ENCODE results near the gene FBXO21. TPM values are rescaled to one million over a fixed set of nuclear protein-coding genes. Genes with fewer than 3 reads are reported as not detected.
"Not testable (repeated sequence)": the region's sequence is repeated elsewhere in the genome, so short reads cannot be mapped to it uniquely, and the experiment has no call there.

The FBXO21 gene, protein sequence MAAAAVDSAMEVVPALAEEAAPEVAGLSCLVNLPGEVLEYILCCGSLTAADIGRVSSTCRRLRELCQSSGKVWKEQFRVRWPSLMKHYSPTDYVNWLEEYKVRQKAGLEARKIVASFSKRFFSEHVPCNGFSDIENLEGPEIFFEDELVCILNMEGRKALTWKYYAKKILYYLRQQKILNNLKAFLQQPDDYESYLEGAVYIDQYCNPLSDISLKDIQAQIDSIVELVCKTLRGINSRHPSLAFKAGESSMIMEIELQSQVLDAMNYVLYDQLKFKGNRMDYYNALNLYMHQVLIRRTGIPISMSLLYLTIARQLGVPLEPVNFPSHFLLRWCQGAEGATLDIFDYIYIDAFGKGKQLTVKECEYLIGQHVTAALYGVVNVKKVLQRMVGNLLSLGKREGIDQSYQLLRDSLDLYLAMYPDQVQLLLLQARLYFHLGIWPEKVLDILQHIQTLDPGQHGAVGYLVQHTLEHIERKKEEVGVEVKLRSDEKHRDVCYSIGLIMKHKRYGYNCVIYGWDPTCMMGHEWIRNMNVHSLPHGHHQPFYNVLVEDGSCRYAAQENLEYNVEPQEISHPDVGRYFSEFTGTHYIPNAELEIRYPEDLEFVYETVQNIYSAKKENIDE
- 10 to 100 TPM; 59.3 to 67.2 (median 66.6) TPM for polyA plus RNA-seq (ENCODE audit: insufficient read length in 3 of 3)
- long read RNA-seq, donor 1, full-length matches to known transcripts, result 11 of 11 reads
- long read RNA-seq, donor 1, partial matches to known transcripts, result 0 of 11 reads
- long read RNA-seq, donor 1, other reads (novel, unspliced or antisense), result 0 of 11 reads
- long read RNA-seq, donor 2, full-length matches to known transcripts, result 11 of 11 reads
- long read RNA-seq, donor 2, partial matches to known transcripts, result 0 of 11 reads
- long read RNA-seq, donor 2, other reads (novel, unspliced or antisense), result 0 of 11 reads
- long read RNA-seq, donor 3, full-length matches to known transcripts, result 20 of 36 reads
- long read RNA-seq, donor 3, partial matches to known transcripts, result 16 of 36 reads
- long read RNA-seq, donor 3, other reads (novel, unspliced or antisense), result 0 of 36 reads
- long read RNA-seq, donor 4, full-length matches to known transcripts, result 19 of 24 reads
- long read RNA-seq, donor 4, partial matches to known transcripts, result 5 of 24 reads
- long read RNA-seq, donor 4, other reads (novel, unspliced or antisense), result 0 of 24 reads
- long read RNA-seq, donor 5, result 0 reads
- long read RNA-seq, donor 6, full-length matches to known transcripts, result 7 of 13 reads
- long read RNA-seq, donor 6, partial matches to known transcripts, result 6 of 13 reads
- long read RNA-seq, donor 6, other reads (novel, unspliced or antisense), result 0 of 13 reads
- long read RNA-seq, donor 7, full-length matches to known transcripts, result 5 of 15 reads
- long read RNA-seq, donor 7, partial matches to known transcripts, result 10 of 15 reads
- long read RNA-seq, donor 7, other reads (novel, unspliced or antisense), result 0 of 15 reads
- long read RNA-seq, donor 8, full-length matches to known transcripts, result 17 of 33 reads
- long read RNA-seq, donor 8, partial matches to known transcripts, result 16 of 33 reads
- long read RNA-seq, donor 8, other reads (novel, unspliced or antisense), result 0 of 33 reads
- long read RNA-seq, donor 9, full-length matches to known transcripts, result 9 of 21 reads
- long read RNA-seq, donor 9, partial matches to known transcripts, result 12 of 21 reads
- long read RNA-seq, donor 9, other reads (novel, unspliced or antisense), result 0 of 21 reads
- long read RNA-seq, donor 10, full-length matches to known transcripts, result 7 of 19 reads
- long read RNA-seq, donor 10, partial matches to known transcripts, result 12 of 19 reads
- long read RNA-seq, donor 10, other reads (novel, unspliced or antisense), result 0 of 19 reads
- long read RNA-seq, donor 11, full-length matches to known transcripts, result 13 of 26 reads
- long read RNA-seq, donor 11, partial matches to known transcripts, result 13 of 26 reads
- long read RNA-seq, donor 11, other reads (novel, unspliced or antisense), result 0 of 26 reads
- long read RNA-seq, donor 12, full-length matches to known transcripts, result 6 of 6 reads
- long read RNA-seq, donor 12, partial matches to known transcripts, result 0 of 6 reads
- long read RNA-seq, donor 12, other reads (novel, unspliced or antisense), result 0 of 6 reads
- long read RNA-seq, donor 13, result 0 reads
- long read RNA-seq, donor 14, full-length matches to known transcripts, result 8 of 14 reads
- long read RNA-seq, donor 14, partial matches to known transcripts, result 6 of 14 reads
- long read RNA-seq, donor 14, other reads (novel, unspliced or antisense), result 0 of 14 reads
- long read RNA-seq, donor 15, full-length matches to known transcripts, result 4 of 4 reads
- long read RNA-seq, donor 15, partial matches to known transcripts, result 0 of 4 reads
- long read RNA-seq, donor 15, other reads (novel, unspliced or antisense), result 0 of 4 reads
- long read RNA-seq, donor 16, full-length matches to known transcripts, result 25 of 67 reads
- long read RNA-seq, donor 16, partial matches to known transcripts, result 42 of 67 reads
- long read RNA-seq, donor 16, other reads (novel, unspliced or antisense), result 0 of 67 reads

- peak; percentile 59 to 89 (median 83) for DNase-seq (ENCODE audit: extremely low read depth in 1 of 11, low read depth in 9 of 11, low spot score in 4 of 11)
Measured at GRCh38 chr12:117190210-117190781, at the start of gene FBXO21. Gene FBXO21 (minus strand): TSS chr12:117190470. CDS start chr12:117190456, 14 bp downstream.

GRCh38 chr12:117236456-117237001, 46.3 kb upstream of the FBXO21 start:
- DNase-seq (ENCODE audit: extremely low read depth in 1 of 11, low read depth in 9 of 11, low spot score in 4 of 11), result peak; percentile 31 to 72 (median 52)

GRCh38 chr12:117235261-117235660, 45.0 kb upstream of the FBXO21 start:
- no peak for DNase-seq (ENCODE audit: extremely low read depth in 1 of 11, low read depth in 9 of 11, low spot score in 4 of 11)

DNA sequence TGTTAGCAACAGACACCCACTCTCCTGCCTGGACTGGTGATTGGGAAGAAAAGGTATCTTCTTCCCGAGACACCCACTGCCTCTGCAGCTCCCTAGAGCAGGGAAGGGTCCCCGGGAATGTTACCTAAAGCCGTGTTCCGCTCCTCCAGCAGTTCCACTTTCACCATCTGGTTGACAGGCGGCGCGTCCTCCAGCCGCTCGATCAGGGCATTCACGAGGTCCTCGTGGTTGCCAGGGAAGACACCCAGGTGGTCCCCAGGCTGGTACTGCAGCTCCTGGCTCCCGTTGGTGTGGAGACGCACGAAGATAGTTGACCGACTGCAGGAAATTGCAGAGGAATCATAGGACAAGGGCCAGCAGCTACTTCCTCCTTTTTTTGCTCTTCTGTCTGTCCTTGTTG, 44.2 kb upstream of the FBXO21 start:
- DNase-seq (ENCODE audit: extremely low read depth in 1 of 11, low read depth in 9 of 11, low spot score in 4 of 11), result no peak

DNA sequence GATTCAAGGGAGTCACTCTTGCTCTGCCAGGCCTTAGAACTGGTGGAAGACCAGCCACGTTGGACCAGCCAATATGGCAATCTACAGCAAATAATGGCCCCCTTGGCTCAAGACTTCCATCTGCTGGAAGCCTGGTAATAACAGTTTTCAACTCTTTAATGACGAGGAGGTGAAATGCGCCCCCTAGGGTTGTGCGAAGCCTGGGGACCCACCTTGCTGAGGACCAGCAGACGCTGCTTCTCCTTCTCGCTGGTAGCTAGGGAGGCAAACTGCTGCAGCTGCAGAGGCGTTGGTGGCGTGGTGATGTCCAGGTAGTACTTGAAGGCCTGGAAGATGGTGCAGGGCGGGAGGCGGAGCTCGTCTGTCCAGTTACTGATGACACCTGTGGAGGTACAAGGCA, 41.5 kb upstream of the FBXO21 start:
- DNase-seq (ENCODE audit: extremely low read depth in 1 of 11, low read depth in 9 of 11, low spot score in 4 of 11), result no peak

DNA sequence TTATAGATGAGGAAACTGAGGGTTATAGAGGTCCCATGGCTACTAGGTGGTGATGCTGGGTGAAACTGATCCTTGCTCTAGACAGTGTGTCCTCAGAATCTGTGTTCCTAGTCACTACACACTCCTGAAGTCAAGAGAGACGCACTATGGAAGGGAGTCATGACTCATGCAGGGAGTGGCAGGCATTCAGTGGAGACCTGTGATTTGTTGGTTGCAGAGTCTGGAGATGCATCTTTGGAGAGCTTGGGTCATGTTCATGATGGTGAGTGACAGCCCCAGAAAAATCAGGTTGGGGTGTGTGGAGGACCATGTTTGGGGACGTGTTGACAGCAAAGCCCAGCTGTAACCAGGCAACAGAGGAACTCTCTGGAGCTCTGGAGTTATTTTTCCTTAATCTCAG, 38.0 kb upstream of the FBXO21 start:
- no peak for DNase-seq (ENCODE audit: extremely low read depth in 1 of 11, low read depth in 9 of 11, low spot score in 4 of 11)

GRCh38 chr12:117227000-117227653, 36.9 kb upstream of the FBXO21 start:
- DNase-seq (ENCODE audit: extremely low read depth in 1 of 11, low read depth in 9 of 11, low spot score in 4 of 11), result no peak

DNA sequence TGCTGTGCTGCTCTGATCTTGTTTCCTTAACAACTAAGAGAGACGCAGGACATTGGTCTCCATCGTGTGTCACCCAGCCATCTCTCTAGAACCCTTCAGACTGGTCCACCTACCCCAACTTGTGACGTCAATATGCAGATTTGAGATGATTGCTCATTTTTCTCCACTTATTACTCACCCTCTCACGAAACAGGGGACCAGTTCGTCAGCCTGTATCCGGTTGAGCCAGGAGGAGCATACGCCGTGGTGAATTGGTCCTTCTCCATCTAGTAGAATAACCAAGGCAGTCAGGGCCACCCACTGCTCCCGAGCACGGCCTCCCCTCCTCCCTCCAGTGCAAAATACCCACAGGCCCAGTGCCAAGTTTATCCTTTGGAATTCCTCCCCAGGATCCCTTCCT, 36.2 kb upstream of the FBXO21 start:
- DNase-seq (ENCODE audit: extremely low read depth in 1 of 11, low read depth in 9 of 11, low spot score in 4 of 11), result no peak

DNA sequence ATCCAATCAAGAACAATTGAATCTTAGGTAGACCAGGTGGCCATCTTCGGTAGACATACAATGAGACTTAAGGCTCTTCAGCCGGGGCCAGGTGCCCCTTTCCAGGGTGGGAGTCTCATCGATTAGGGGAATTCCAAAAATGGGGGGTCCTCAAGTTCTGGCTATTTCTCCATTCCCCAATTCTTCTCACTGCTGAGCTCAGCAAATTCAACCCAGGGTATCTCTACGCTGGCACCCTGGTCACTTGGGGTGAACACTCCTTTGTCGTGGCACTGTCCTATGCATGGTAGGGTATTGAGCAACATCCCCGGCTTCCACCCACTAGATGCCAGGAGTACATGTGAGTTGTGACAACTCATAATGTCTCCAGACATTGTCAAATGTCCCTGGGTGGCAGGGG, 34.9 kb upstream of the FBXO21 start:
- DNase-seq (ENCODE audit: extremely low read depth in 1 of 11, low read depth in 9 of 11, low spot score in 4 of 11), result no peak

- DNase-seq (ENCODE audit: extremely low read depth in 1 of 11, low read depth in 9 of 11, low spot score in 4 of 11), result not testable (repeated sequence)
Measured at GRCh38 chr12:117220947-117221346, 30.7 kb upstream of the FBXO21 start.

- DNase-seq (ENCODE audit: extremely low read depth in 1 of 11, low read depth in 9 of 11, low spot score in 4 of 11), result no peak
Measured at GRCh38 chr12:117218149-117218548, 27.9 kb upstream of the FBXO21 start.

DNA sequence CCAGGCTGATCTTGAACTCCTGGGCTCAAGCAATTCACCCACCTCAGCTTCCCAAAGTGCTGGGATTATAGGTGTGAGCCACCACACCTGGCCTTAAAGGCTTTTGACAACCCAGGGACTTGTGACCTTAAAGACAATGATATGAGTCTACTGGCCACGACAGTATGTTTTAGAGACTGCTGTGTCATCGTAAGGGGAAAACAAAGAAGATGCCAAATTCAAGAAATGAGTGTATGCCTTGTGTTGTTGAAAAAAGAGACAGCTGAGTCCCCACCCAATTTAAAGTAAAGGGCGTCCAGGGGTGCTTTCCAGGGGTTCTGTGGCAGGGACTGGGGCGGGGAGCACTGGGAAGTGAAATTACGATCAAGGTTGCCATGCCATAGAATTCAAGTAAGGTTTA, 26.4 kb upstream of the FBXO21 start:
- DNase-seq (ENCODE audit: extremely low read depth in 1 of 11, low read depth in 9 of 11, low spot score in 4 of 11), result no peak

DNA sequence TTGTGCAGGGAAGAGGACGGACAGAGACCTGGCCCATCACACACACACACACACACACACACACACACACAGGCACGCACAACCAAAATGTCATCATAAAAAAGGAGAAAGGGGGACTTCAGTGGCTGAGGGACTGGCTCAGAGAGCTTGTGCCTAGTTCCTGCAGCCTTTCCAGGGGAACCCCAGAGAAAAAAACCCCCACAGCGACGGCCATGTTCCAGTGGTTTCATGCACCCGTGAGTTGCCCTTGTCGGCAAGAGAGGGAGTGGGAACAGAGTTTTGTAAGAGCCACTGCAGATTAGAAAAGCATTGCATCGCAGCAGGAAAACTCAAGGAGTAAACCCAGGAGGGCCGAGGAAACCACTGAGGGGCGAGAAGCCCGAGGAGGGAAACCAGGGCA, 24.5 kb upstream of the FBXO21 start:
- DNase-seq (ENCODE audit: extremely low read depth in 1 of 11, low read depth in 9 of 11, low spot score in 4 of 11), result no peak

GRCh38 chr12:117213295-117213808, 23.1 kb upstream of the FBXO21 start:
- DNase-seq (ENCODE audit: extremely low read depth in 1 of 11, low read depth in 9 of 11, low spot score in 4 of 11), result no peak

DNA sequence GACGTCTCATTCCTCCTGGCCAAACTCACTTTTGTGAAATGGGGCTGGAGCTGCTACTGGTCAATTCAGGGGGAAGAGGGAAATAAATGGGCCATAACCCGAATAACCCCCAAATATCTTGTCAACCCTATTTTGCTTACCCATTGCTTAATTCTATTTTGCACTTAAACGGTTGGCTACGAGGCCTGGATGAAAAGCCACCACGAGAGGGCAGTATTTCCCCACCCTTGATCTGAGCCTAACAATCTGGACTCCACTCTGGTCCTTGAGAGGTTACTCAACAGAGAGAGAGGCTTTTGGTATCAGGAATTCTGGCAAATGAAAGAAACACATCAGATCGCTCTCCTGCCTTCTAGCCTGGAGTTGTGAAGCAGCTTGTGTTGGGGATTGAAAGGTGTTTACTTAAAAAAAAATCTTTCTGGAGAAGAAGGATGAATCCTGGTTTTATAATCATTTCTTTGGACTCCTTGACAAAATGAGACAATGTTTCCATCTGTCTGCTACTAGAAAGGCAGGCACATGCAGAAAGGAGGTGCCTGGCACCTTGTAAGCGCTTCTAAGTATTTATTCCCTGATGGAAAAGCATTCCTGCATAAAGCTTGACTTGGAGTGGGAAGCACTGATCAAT, 22.4 kb upstream of the FBXO21 start:
- DNase-seq (ENCODE audit: extremely low read depth in 1 of 11, low read depth in 9 of 11, low spot score in 4 of 11), result peak in 10 of 11 donors; percentile 50 to 73 (median 70)
